Fibroblast of skin of abdomen (primary cell): ENCODE results near the gene OGFR.

Experiments
- DNase-seq: peaks from one replicate; pipeline ENCODE4 v3.0.0-alpha.2; 2013

OGFR gene

GRCh38 chr20:62769346-62770071 lies 35.1 kb upstream of the OGFR start:
- no peak for DNase-seq

DNA sequence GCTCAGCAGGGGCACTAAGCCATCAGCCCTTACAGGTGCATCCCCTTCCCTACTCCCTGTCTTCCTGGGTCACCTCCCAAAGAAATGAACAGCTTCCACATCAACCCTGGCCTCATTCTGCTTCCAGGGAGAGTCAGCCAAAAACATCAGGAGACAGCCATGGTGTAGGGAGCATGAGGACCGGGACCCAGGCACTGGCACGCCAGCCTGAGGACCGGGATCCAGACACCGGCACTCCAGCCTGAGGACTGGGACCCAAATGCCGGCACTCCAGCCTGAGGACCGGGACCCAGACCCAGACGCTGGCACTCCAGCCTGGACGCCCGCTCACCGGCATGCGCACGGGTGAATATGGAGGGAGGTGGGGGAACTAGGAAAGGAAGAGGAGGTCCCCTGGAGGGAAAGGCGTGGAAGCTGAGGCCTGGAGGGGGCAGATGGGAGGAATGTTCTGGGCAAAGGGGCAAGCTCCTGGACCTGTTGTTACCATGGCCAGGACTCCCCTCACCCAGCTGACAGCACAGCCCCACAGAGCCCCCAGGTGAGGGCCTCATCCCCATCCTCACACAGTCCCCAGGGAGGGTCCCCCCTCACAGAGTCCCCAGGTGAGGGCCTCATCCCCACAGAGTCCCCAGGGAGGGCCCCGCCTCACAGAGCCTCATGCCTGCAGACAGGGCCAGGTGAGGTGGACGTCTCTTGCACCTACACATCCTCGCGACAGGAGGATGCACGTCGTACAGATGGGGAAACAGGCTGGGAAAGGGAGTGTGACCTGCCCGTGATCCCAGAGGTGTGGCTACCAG lies 34.3 kb upstream of the OGFR start:
- DNase-seq: no peak

DNA sequence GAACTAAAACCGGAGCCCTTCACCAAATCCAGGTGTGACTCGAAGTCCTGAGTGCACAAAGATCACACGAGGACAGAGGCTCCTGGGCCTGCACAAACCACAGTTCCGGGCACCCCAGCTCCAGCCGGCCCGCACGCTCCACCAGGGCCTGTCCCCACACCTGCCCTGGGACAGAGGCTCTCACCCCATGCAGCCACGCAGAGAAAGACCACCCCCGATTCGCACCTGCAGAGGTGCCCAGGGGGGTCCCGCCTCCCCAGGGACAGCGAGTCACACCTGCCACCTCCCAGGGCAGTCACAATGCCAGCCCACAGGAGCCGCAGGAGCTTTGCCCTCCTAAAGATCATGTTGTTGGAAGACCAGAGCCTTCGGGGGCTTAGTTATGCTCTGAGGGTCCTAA lies 33.7 kb upstream of the OGFR start:
- no peak for DNase-seq

DNA sequence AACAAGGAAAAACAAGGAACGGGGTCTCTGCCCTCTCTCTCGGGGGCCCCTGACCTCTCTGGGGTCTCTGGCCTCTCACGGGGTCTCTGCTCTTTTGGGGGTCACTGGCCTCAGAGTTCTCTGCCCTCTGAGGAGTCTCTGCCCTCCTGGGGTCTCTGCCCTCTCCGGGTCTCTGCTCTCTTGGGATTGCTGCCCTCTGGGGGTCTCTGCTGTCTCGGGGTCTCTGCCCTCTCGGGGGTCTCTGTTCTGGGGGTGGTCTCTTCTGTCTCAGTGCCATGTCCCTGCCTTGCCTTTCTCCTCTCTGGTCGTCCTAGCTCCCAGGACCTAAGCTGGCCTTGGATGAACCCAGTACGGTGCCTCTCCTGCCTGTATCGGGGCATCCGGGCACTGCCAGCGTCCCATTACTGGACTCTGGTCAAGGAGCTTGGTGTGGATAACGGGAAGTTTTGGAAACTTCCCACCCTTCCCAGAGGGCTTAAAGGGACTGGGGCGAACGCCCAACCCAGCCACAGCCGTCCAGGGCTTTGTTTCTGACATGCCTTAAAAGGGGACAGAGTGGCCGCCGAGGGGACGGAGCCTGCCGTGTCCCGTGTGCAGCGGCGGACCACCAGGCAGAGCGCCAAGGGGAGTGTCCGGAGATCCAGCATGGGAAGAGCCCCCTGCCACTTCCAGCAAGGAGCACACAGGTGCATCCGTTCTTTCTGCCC lies 33.1 kb upstream of the OGFR start:
- no peak for DNase-seq

GRCh38 chr20:62772103-62772611 lies 32.5 kb upstream of the OGFR start:
- no peak for DNase-seq

GRCh38 chr20:62772619-62772989 lies 32.0 kb upstream of the OGFR start:
- DNase-seq: no peak

DNA sequence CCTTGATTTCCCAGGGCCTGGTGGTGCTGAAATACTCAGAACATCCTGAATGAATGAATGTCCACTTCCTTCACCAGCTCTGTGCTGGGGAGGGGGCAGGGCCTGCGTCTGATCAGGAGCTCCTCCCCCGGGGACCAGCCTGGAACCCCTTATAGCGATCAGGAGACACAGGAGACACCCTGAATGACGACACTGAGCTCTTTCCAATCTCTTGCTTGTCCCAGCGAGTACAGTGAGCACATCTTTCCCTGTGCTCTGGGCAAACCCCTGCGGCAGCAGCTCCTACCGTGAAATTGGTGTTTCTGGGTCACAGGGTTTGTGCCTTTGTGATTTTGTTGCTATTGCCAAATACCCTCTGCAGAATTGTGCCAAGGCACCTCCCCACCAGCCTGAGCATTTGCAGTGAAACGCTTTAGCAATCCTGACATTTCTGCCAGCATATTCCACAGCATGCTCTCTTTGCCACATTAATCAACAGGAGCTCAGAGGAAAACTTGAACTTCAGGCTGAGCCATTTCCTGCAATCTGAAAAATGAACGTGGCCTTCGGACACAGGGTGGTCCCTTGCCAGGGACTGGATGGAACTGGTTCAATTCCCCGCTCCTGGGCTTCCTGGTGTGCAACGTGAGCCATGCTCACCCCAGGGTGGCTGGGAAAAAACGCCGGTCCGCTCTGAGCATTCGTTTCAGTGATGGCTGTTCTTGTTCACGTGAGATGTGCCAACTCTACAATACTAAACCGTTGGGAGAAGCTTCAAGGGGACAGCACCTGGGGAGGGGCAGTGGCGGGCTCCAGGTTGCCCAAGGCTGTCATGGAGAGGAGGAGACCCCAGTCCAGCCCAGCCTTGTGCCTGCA lies 31.4 kb upstream of the OGFR start:
- no peak for DNase-seq

DNA sequence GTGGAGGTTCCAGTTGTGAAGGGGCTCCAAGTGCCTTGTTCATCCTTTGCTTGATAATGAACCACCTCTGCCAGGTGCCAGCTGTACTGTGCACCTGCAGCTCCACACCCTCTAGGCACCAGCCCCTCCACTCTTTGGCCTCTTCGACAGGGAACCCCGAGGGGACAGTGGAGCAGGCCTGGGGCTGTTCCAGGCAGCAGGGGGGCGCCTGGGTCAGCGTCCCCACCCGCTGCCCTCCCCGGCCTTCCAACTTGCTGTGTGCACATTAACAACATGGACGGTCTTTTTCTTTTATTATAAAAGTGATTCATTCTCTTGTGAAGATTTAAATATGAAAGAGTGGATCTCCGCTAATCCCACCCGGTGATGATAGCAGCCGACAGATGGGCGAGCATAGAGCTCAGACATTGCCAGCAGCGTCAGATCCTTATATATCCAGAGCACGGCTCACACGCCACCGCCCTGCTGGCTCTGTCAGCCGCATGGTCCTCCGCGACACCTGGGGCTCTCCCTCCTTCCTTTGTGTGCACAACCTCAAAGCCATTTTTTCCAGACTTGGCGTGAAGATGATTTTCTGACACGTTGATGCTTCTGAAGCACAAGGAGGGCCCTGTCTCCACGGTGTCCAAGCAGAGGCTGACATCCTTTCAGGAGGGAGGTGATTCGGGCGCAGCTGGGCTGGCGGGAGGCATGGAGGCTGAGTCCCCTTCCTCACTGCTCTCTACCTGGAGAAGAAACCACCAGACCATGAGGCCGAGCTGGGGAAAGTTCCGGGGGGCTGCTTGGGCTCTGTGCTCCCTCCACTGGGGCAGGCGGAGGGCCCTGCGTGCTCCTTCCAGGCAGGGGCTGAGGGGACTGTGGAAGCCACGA lies 30.6 kb upstream of the OGFR start:
- no peak for DNase-seq

GRCh38 chr20:62774762-62775161 lies 29.9 kb upstream of the OGFR start:
- no peak for DNase-seq

DNA sequence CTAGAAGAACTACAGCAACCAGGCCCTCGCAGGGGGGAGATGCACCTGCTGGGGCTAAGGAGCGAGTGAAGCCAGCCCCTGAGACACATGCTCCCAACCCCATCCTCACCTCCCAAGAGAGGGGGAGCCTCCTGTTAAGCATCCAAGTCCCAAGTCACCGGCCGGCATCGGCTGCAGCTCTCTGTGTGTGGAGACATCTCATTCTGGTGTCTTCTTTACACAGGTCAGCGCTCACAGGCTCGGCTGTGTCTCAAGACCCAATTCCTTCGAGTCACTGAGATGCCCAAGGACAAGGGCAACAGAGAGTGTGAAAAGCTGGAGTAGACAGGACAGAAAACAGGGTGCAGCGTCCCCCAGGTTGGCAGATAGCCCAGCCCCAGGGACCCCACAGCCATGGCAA lies 29.4 kb upstream of the OGFR start:
- DNase-seq: no peak

DNA sequence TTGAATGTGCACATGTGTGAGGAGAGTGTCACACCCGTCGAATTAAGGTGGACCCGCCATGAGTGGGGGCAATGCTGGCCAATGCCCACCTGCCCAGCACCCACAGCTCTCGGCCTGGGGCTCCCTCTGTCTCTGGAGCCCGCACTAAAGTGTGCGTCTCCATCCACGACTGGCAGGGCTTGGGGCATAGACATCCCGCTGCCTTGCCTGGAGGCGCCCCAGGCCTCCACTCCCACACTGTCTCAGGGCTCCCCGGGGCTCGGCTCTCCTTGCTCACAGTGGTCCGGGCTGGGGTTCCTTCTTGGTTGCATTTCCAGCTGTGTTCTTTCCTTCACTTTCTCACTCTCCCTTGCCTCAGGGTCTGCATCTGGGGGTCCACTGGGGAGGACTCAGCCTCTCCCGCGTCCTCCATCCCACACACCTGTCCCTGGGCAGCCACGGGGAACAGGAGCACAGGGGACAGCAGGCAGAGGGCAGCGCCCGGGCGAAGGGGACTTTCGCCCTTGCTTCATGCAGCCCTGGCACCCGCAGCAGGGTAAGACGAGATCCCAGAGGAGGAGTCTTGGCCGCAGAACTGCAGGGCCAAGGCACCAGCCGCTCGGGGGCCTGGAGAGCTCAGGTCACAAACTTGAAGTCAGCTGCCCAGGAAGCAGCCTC lies 28.5 kb upstream of the OGFR start:
- no peak for DNase-seq

DNA sequence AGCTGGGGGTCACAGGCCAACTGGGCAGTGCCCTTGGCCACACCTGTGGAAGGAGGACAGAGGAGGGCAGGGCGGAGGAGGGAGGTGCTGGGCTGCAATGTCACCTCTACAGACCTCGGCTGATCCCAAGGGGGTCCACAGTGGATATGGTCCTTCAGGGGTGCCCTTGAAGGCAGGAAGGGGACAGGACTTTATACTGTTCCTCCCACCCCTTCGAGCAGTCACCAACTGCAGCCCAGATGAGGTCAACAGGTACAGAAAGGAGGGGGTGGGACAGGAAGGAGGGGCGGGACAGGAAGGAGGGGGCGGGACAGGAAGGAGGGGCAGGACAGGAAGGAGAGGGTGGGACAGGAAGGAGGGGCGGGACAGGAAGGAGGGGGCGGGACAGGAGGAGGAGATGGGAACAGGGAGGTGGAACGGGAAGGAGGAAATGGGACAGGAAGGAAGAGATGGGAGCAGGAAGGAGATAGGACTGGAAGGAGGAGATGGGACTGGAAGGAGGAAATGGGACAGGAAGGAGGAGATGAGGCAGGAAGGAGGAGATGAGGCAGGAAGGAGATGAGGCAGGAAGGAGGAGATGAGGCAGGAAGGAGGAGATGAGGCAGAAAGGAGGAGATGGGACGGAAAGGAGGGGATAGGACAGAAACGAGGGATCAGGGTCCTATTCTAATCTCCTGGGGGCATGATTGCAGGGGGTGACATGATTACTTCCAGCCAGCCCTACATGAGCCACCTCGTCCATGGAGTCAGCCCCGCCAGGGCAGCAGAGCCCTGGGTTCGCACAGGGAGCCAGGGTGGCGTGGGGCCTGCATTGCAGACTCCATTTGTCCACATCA lies 27.7 kb upstream of the OGFR start:
- no peak for DNase-seq

- no peak for DNase-seq
These were observed 27.2 kb upstream of the OGFR start for GRCh38 chr20:62777528-62777830.

- no peak for DNase-seq
These were observed 26.6 kb upstream of the OGFR start for GRCh38 chr20:62778058-62778457.

GRCh38 chr20:62778601-62779416 lies 25.8 kb upstream of the OGFR start:
- DNase-seq: no peak

- DNase-seq: no peak
These were observed 25.3 kb upstream of the OGFR start for GRCh38 chr20:62779417-62779685.

- no peak for DNase-seq
These were observed 24.4 kb upstream of the OGFR start for GRCh38 chr20:62780204-62780603.

GRCh38 chr20:62780696-62781095 lies 23.9 kb upstream of the OGFR start:
- DNase-seq: no peak

GRCh38 chr20:62782149-62782892 lies 22.3 kb upstream of the OGFR start:
- no peak for DNase-seq
